Fibroblast of pulmonary artery (primary cell): ENCODE data around the gene GPT2.
A peak's percentile ranks its signal among the peaks of the same experiment; 100 is the strongest.

Source experiments
- DNase-seq: peaks from one replicate; pipeline ENCODE4 v3.0.0-alpha.2; 2010; ENCODE audit warnings: low read depth
- H3K4me3 ChIP-seq: replicated peaks from 2 replicates; pipeline ENCODE4 v1.5.1; 2011; ENCODE audit warnings: low read depth, mild to moderate bottlenecking, control low read depth, low read length, moderate library complexity
- CTCF ChIP-seq: IDR thresholded peaks from 2 replicates; pipeline ENCODE4 v1.5.1; 2011; ENCODE audit warnings: mild to moderate bottlenecking, control low read depth, low read length, inconsistent platforms; ENCODE audit errors: missing control alignments

The GPT2 gene

DNA sequence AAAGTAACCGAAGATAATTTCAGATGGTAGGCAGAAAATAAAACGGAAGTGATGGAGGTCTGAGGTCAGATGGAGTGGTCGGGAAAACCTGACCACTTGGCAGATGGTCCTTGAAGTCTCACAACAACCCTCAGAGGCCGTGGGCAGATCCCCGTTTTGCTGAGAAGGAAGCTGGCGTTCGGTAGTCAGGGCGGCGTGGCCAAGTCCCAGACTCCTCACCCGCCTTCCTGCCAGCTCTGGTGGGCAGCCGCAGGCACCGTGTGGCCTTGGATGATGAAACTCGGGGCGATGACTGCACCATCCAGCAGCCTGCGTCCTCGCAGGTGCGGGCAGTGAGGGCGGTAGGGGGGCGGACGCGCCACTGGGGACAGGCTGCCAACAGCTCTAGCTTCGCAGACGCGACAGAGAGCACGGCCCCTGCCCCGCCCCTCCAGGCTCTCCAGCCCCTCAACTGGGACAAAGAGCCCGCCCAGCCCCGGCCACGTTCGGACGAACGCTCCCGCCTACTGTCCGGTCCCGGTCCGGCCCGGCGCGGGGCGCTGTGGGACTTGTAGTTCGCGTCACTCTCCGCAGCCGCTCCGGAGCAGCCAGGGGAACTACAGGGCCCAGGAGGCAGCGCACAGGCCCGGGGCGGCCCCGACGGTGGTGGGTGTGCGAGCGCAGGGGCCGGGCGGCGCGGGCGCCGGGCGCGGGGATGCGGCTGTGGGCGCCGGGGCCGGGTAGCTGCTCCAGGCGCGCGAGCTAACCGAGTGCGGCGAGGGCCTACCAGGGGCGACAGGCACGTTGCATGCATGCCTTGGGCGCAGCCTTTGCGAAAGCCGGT, at the start of gene GPT2:
Gene GPT2 (plus strand): TSS at position 673 of the 823 bp plus-strand sequence. CDS start 354 bp downstream, outside the sequence.
- no peak for TF ChIP-seq CTCF
- peak; percentile 95 for DNase-seq
- H3K4me3 ChIP-seq = peak within 1 kb of the TSS; percentile 79

DNA sequence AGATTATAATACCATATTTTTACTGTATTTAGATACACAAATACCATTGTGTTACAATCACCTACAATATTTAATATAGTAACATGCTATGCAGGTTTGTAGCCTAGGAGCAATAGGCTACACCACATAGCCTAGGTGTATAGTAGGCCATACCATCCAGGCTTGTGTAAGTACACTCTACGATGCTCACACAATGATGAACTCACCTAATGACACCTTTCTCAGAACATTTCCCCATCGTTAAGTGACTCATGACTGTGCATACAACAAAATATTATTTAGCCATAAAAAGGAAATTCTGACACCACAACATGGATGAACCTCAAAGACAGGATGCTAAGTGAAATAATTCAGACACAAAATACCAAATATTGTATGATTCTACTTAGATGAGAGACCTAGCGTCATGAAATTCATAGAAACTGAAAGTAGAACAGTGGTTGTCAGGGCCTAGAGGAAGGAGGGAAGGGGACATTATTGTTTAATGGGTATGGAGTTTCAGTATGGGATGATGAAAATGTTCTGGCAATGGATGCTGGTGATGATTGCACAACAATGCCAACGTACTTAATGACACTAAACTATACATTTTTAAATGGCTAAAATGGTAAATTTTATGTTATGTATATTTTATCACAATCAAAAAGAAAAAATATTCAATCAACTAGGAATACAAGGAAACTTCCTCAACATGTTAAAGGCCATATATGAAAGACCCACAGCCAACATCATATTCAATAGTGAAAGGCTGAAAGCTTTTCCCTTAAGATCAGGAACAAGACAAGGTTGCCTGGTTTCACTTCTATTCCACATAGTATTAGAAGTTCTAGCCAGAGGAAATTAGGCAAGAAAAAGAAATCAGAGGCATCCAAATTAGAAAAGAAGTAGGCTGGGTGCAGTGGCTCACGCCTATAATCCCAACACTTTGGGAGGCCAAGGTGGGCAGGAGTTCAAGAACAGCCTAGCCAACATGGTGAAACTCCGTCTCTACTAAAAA, 47.3 kb upstream of the GPT2 start:
- DNase-seq = no peak
- no peak for TF ChIP-seq CTCF
- H3K4me3 ChIP-seq = no peak overlapping the region

DNA sequence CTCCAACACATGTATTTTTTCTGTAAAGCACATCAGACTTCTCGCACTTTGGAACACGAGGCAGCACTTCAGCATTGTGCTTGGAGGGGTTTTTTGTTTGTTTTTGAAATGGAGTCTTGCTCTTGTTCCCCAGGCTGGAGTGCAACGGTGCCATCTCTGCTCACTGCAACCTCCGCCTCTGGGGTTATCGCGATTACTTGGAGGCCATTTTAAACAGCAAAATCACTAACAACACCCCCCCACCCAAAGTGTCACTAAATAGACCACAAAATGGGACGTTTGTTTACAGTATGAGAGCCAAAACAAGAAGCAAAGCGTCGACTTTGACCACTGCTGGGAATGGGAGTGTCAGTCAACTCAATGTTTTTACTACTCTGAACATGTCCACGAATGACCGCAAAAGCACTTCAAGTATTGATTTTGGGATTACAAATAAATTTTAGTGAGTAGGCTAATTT, 44.1 kb upstream of the GPT2 start:
- H3K4me3 ChIP-seq = no peak overlapping the region
- no peak for DNase-seq
- no peak for TF ChIP-seq CTCF

- no peak overlapping the region for H3K4me3 ChIP-seq
These were observed 41.8 kb upstream of the GPT2 start for GRCh38 chr16:46842192-46842895.

DNA sequence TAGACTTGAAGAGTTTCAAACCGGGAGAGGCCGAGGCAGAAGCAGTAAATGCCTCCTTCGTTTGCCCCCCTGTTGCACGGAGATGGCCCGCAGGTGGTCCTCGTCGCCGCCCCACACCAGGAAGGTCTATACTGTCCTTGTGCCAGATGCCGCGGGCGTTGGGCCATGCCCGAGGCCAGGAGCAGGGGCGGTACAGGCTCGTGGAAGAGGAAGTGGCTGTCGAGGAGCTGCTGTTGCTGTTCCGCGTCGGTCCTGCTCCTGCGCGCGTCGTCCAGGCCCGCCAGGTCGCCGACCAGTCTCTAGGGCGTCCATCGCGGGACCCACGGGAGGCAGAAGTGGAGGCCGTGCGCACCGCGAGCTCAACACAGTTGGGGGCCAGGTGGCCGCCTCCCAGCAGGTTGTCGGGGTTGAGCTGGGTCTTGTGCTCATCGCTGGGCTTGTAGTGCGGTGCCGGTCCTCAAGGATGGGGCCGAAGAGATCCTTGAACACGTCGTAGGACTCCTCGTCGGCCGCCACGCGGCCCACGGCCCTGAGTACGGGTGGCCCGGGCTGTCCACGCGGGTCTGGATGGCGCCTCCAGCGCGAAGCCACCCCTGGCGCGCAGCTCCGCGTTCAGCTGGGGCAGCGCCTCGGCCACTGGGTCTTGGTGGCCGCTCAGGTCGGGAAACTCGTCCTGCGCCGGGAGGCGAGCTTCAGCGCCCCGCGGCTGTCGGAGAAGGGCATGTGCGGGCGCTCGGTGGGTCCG, 40.1 kb upstream of the GPT2 start:
- no peak for DNase-seq
- no peak for TF ChIP-seq CTCF
- H3K4me3 ChIP-seq = no peak overlapping the region

More at GRCh38 chr16:46842192-46842895, 41.8 kb upstream of the GPT2 start:
- no peak for DNase-seq
- no peak for TF ChIP-seq CTCF

DNA sequence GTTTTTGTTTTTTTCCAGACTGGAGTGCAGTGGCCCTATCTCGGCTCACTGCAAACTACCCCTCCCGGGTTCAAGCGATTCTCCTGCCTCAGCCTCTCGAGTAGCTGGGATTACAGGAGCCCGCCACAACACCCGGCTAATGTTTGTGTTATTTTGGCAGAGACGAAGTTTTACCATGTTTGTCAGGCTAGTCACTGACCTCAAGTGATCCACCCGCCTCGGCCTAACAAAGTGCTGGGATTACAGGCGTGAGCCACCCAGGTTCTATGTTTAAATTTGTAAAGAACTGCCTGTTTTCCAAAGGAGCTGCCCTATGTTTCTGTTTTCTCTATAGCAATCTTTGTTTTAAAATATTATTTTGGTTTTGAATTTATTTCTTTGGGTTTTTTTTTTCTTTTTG, 39.4 kb upstream of the GPT2 start:
- DNase-seq = no peak
- no peak for TF ChIP-seq CTCF
- no peak overlapping the region for H3K4me3 ChIP-seq
